Measurements from ENCODE around the gene CUL2. TPM values are rescaled to one million over a fixed set of nuclear protein-coding genes. Genes with fewer than 3 reads are reported as not detected.
"Not testable (repeated sequence)": the region's sequence is repeated elsewhere in the genome, so short reads cannot be mapped to it uniquely, and the experiment has no call there.

Gene CUL2
- total RNA-seq, 1 experiment from 2014 or later, result 15.9 TPM

GRCh38 chr10:34972591-34972990, 117.5 kb downstream of the CUL2 start:
- H3K9me3 ChIP-seq (ENCODE audit: low read length); H2AFZ ChIP-seq (ENCODE audit: low read length); DNase-seq; H3K27me3 ChIP-seq (ENCODE audit: low read length); H3K9ac ChIP-seq (ENCODE audit: low read length); H3K4me1 ChIP-seq (ENCODE audit: low read length); H3K27ac ChIP-seq (ENCODE audit: low read length); H3K9me2 ChIP-seq (replicated peaks; ENCODE audit: insufficient read depth, low read length); H3K4me3 ChIP-seq (ENCODE audit: low read length); H3K79me2 ChIP-seq (ENCODE audit: low read length); H3K36me3 ChIP-seq (ENCODE audit: insufficient read depth, low read length); H4K20me1 ChIP-seq (ENCODE audit: insufficient read depth, low read depth, low read length); H3K4me2 ChIP-seq (ENCODE audit: low read depth, low read length, poor library complexity, severe bottlenecking): not testable (repeated sequence)

GRCh38 chr10:34971606-34972334, 118.4 kb downstream of the CUL2 start:
- not testable (repeated sequence) for H3K4me1 ChIP-seq (ENCODE audit: low read length); H3K4me2 ChIP-seq (ENCODE audit: low read depth, low read length, poor library complexity, severe bottlenecking); H3K79me2 ChIP-seq (ENCODE audit: low read length); H3K36me3 ChIP-seq (ENCODE audit: insufficient read depth, low read length); H3K9ac ChIP-seq (ENCODE audit: low read length); DNase-seq; H3K27ac ChIP-seq (ENCODE audit: low read length); H3K9me3 ChIP-seq (ENCODE audit: low read length); H3K4me3 ChIP-seq (ENCODE audit: low read length); H2AFZ ChIP-seq (ENCODE audit: low read length); H3K9me2 ChIP-seq (replicated peaks; ENCODE audit: insufficient read depth, low read length); H3K27me3 ChIP-seq (ENCODE audit: low read length); H4K20me1 ChIP-seq (ENCODE audit: insufficient read depth, low read depth, low read length)

- H3K9me2 ChIP-seq (replicated peaks; ENCODE audit: insufficient read depth, low read length), result no peaks in the 10 kb centered on the region
- no peaks in the 10 kb centered on the region for H3K36me3 ChIP-seq (ENCODE audit: insufficient read depth, low read length)
- no peaks in the 10 kb centered on the region for H3K4me1 ChIP-seq (ENCODE audit: low read length)
- no peak overlapping the region for H3K4me3 ChIP-seq (ENCODE audit: low read length)
- no peaks in the 10 kb centered on the region for H3K27me3 ChIP-seq (ENCODE audit: low read length)
- H3K79me2 ChIP-seq (ENCODE audit: low read length), result no peaks in the 10 kb centered on the region
- H3K4me2 ChIP-seq (ENCODE audit: low read depth, low read length, poor library complexity, severe bottlenecking), result no peak overlapping the region
- no peak for DNase-seq
- no peak overlapping the region for H3K27ac ChIP-seq (ENCODE audit: low read length)
- H3K9me3 ChIP-seq (ENCODE audit: low read length), result no peaks in the 10 kb centered on the region
- no peak overlapping the region for H2AFZ ChIP-seq (ENCODE audit: low read length)
- H3K9ac ChIP-seq (ENCODE audit: low read length), result no peak overlapping the region
- H4K20me1 ChIP-seq (ENCODE audit: insufficient read depth, low read depth, low read length), result no peaks in the 10 kb centered on the region
Measured at GRCh38 chr10:34969171-34969570, 121.0 kb downstream of the CUL2 start.

DNA sequence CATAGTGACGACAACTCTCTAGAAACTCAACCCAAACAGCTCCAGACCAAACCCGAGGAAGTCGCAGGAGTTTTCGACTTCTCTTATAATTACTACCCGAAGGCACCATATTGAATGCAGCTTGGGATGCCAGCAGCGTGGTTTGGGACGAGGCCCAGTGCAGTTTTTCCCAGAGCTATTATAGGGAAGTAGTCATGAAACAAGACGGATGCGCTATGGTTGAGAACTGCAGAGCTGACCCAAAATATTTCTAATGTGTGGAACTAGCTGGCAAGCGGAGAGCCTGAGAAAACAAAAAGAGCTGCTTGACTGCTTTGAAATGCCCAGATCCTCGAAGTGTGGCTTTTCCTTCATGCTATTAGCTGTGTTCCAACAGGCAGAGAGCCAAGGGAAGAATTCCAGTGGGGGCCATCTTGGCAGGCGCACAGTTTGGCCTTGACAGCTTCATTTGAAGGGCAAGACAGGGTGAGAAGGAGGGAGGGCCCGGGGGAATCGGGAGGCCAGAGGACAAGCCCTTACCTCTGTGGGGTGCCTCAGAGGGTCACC, 122.7 kb downstream of the CUL2 start:
- Histone ChIP-seq H3K4me1 (ENCODE audit: low read length) (no peaks in the 10 kb centered on the region), H3K4me3 (ENCODE audit: low read length) (no peak overlapping the region), H4K20me1 (ENCODE audit: insufficient read depth, low read depth, low read length) (no peaks in the 10 kb centered on the region), H3K4me2 (ENCODE audit: low read depth, low read length, poor library complexity, severe bottlenecking) (no peak overlapping the region), H2AFZ (ENCODE audit: low read length) (no peak overlapping the region), H3K27me3 (ENCODE audit: low read length) (no peaks in the 10 kb centered on the region), H3K36me3 (ENCODE audit: insufficient read depth, low read length) (no peaks in the 10 kb centered on the region), H3K9me2 (replicated peaks; ENCODE audit: insufficient read depth, low read length) (no peaks in the 10 kb centered on the region), H3K79me2 (ENCODE audit: low read length) (no peaks in the 10 kb centered on the region), H3K9ac (ENCODE audit: low read length) (no peak overlapping the region), H3K27ac (ENCODE audit: low read length) (no peak overlapping the region), H3K9me3 (ENCODE audit: low read length) (no peaks in the 10 kb centered on the region)
- DNase-seq, result no peak

- Histone ChIP-seq H4K20me1 (ENCODE audit: insufficient read depth, low read depth, low read length) (no peaks in the 10 kb centered on the region), H3K36me3 (ENCODE audit: insufficient read depth, low read length) (no peaks in the 10 kb centered on the region), H3K9me3 (ENCODE audit: low read length) (no peaks in the 10 kb centered on the region), H3K9me2 (replicated peaks; ENCODE audit: insufficient read depth, low read length) (no peaks in the 10 kb centered on the region), H2AFZ (ENCODE audit: low read length) (no peak overlapping the region), H3K27ac (ENCODE audit: low read length) (no peak overlapping the region), H3K27me3 (ENCODE audit: low read length) (no peaks in the 10 kb centered on the region), H3K4me2 (ENCODE audit: low read depth, low read length, poor library complexity, severe bottlenecking) (no peak overlapping the region), H3K4me3 (ENCODE audit: low read length) (no peak overlapping the region), H3K4me1 (ENCODE audit: low read length) (no peaks in the 10 kb centered on the region), H3K79me2 (ENCODE audit: low read length) (no peaks in the 10 kb centered on the region), H3K9ac (ENCODE audit: low read length) (no peak overlapping the region)
- no peak for DNase-seq
Measured at GRCh38 chr10:34966451-34966850, 123.7 kb downstream of the CUL2 start.

- DNase-seq, result no peak
- Histone ChIP-seq H3K27me3 (ENCODE audit: low read length) (no peaks in the 10 kb centered on the region), H3K9me2 (replicated peaks; ENCODE audit: insufficient read depth, low read length) (no peaks in the 10 kb centered on the region), H3K4me3 (ENCODE audit: low read length) (no peak overlapping the region), H3K27ac (ENCODE audit: low read length) (no peak overlapping the region), H3K36me3 (ENCODE audit: insufficient read depth, low read length) (no peaks in the 10 kb centered on the region), H3K9ac (ENCODE audit: low read length) (no peak overlapping the region), H2AFZ (ENCODE audit: low read length) (no peak overlapping the region), H3K4me2 (ENCODE audit: low read depth, low read length, poor library complexity, severe bottlenecking) (no peak overlapping the region), H3K9me3 (ENCODE audit: low read length) (no peaks in the 10 kb centered on the region), H3K4me1 (ENCODE audit: low read length) (no peaks in the 10 kb centered on the region), H3K79me2 (ENCODE audit: low read length) (no peaks in the 10 kb centered on the region), H4K20me1 (ENCODE audit: insufficient read depth, low read depth, low read length) (no peaks in the 10 kb centered on the region)
Measured at GRCh38 chr10:34966040-34966439, 124.1 kb downstream of the CUL2 start.

DNA sequence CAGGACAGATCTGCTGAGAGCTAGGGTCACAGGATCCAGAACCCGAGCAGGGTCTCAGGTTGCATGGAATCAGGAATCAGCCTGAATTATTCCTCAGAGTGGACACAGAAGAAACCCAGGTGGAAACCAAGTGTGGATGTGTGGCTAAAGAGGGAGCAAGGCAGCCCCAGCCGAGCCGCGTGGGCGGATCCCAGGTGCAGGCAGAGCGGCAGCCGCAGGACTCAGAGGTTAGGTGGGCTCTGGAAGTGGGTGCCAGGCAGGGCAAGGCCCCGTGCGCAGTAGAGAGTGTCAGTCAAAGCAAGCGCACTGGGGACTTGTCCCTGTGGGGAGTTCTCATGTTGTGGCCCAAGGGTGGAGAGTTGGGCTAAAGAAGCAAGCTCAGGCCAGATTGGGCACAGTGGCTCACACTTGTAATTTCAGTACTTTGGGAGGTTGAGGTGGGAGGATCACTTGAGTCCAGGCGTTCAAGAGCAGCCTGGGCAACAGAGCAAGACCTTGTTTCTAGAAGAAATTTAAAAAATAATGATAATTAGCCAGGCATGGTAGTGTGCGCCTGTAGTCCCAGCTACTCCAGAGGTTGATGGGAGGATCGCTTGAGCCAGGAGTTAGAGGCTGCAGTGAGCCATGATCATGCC, 125.9 kb downstream of the CUL2 start:
- Histone ChIP-seq H3K27ac (ENCODE audit: low read length) (no peak overlapping the region), H3K4me2 (ENCODE audit: low read depth, low read length, poor library complexity, severe bottlenecking) (no peak overlapping the region), H4K20me1 (ENCODE audit: insufficient read depth, low read depth, low read length) (no peaks in the 10 kb centered on the region), H3K9me2 (replicated peaks; ENCODE audit: insufficient read depth, low read length) (no peaks in the 10 kb centered on the region), H3K36me3 (ENCODE audit: insufficient read depth, low read length) (no peaks in the 10 kb centered on the region), H3K4me1 (ENCODE audit: low read length) (no peaks in the 10 kb centered on the region), H3K27me3 (ENCODE audit: low read length) (no peaks in the 10 kb centered on the region), H2AFZ (ENCODE audit: low read length) (no peak overlapping the region), H3K4me3 (ENCODE audit: low read length) (no peak overlapping the region), H3K79me2 (ENCODE audit: low read length) (no peaks in the 10 kb centered on the region), H3K9ac (ENCODE audit: low read length) (no peak overlapping the region), H3K9me3 (ENCODE audit: low read length) (no peaks in the 10 kb centered on the region)
- no peak for DNase-seq

DNA sequence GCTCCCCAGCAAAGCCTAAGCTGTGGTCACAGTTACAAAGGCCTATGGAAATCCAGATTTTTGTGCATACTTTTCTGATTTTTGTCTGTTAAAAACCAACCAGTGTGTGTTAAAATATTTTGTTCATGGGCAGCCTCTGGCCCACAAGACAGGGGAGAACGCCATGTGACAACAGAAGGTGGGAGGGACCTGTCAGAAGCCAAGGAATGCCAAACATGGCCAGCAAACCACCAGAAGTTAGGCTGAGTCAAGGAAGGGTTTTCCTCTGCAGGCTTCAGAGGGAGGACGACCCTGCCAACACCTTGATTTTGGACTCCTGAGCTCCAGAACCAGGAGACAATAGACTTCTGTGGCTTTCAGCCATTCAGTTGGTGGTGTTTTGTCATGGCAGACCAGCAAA, 127.3 kb downstream of the CUL2 start:
- Histone ChIP-seq H4K20me1 (ENCODE audit: insufficient read depth, low read depth, low read length) (no peaks in the 10 kb centered on the region), H3K79me2 (ENCODE audit: low read length) (no peaks in the 10 kb centered on the region), H3K9me2 (replicated peaks; ENCODE audit: insufficient read depth, low read length) (no peaks in the 10 kb centered on the region), H3K4me1 (ENCODE audit: low read length) (no peaks in the 10 kb centered on the region), H2AFZ (ENCODE audit: low read length) (no peak overlapping the region), H3K36me3 (ENCODE audit: insufficient read depth, low read length) (no peaks in the 10 kb centered on the region), H3K4me2 (ENCODE audit: low read depth, low read length, poor library complexity, severe bottlenecking) (no peak overlapping the region), H3K9ac (ENCODE audit: low read length) (no peak overlapping the region), H3K9me3 (ENCODE audit: low read length) (no peaks in the 10 kb centered on the region), H3K27me3 (ENCODE audit: low read length) (no peaks in the 10 kb centered on the region), H3K27ac (ENCODE audit: low read length) (no peak overlapping the region), H3K4me3 (ENCODE audit: low read length) (no peak overlapping the region)
- DNase-seq, result no peak
